ENCODE results near the gene CLIC5. TPM values are rescaled to one million over a fixed set of nuclear protein-coding genes. Genes with fewer than 3 reads are reported as not detected.

The CLIC5 gene
- 0.10 TPM for polyA plus RNA-seq (2013, experiment 1 of 2)
- polyA plus RNA-seq (2013, experiment 2 of 2): 0.25 TPM

GRCh38 chr6:46015119-46015968 lies at the start of gene CLIC5:
Gene CLIC5 (minus strand): TSS chr6:46015860. CDS start chr6:46015542, 318 bp downstream.
- Histone ChIP-seq H3K27me3 (ENCODE audit: insufficient read depth, low read length) (peaks cover 54% of the 10 kb centered on the region), H3K4me1 (ENCODE audit: insufficient read depth, low read length) (peaks cover 24% of the 10 kb centered on the region)

DNA sequence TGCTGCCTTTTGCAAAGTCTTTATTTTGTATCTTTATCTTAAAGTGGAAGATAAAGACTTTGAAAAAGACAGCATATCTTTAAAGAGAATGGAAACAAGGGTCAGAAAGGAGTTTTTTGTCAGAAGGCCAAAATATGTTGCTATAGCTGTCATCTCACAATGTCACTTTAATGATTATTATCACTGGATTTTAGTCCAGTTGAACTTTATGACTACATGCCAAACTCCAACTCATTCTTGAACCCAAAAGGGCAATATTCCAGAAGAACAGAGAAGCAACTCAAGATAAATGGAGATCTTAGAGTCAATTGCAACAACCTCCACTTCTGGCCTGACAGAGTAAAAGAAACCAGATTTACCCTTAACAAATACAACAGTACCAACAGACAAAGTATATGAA lies 47.3 kb upstream of the CLIC5 start:
- Histone ChIP-seq H3K27me3 (ENCODE audit: insufficient read depth, low read length) (no peaks in the 10 kb centered on the region), H3K36me3 (ENCODE audit: insufficient read depth, low read length) (no peaks in the 10 kb centered on the region), H3K9ac (ENCODE audit: low read depth, low read length) (no peak overlapping the region), H3K9me3 (ENCODE audit: insufficient read depth, low read depth, low read length) (no peaks in the 10 kb centered on the region), H3K27ac (ENCODE audit: low read depth, low read length) (no peak overlapping the region), H3K4me3 (ENCODE audit: low read length) (no peak overlapping the region), H3K4me1 (ENCODE audit: insufficient read depth, low read length) (no peaks in the 10 kb centered on the region)

More at GRCh38 chr6:46015119-46015968, at the start of gene CLIC5:
- Histone ChIP-seq H3K9me3 (ENCODE audit: insufficient read depth, low read depth, low read length) (no peaks in the 10 kb centered on the region), H3K36me3 (ENCODE audit: insufficient read depth, low read length) (no peaks in the 10 kb centered on the region), H3K9ac (ENCODE audit: low read depth, low read length) (0 out of 2 replicates have a peak within 1 kb of the TSS, but pooled peaks have one; percentile 3), H3K27ac (ENCODE audit: low read depth, low read length) (no peak within 1 kb of the TSS), H3K4me3 (ENCODE audit: low read length) (peak within 1 kb of the TSS; percentile 64)
- WGBS: under 1% methylated on average over 82 of the region's 82 CpGs

DNA sequence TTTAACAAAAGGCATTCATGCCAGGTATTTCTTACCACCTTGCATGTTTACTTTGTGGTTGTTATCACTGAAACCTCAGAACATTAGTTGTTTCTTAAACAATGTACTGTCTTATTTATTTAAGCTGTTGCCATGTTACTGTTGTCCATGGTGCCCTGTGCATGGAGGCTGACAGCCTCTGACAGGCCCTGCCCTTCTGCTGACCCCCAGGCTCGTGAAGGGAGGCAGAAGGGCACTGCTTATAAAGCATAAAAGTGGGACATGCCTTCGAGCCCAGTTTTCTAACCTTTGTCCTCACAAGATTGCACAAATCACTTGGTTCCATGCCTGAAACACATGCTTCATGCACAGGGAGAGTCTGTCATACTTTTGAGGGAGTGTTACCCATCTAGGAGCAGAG lies 46.7 kb upstream of the CLIC5 start:
- no peaks in the 10 kb centered on the region for H3K27me3 ChIP-seq (ENCODE audit: insufficient read depth, low read length)
- H3K9ac ChIP-seq (ENCODE audit: low read depth, low read length): no peak overlapping the region
- H3K27ac ChIP-seq (ENCODE audit: low read depth, low read length): no peak overlapping the region
- 90% methylated on average over 2 of the region's 2 CpGs for WGBS
- H3K4me1 ChIP-seq (ENCODE audit: insufficient read depth, low read length): no peaks in the 10 kb centered on the region
- no peaks in the 10 kb centered on the region for H3K36me3 ChIP-seq (ENCODE audit: insufficient read depth, low read length)
- 0 out of 2 replicates have a peak, but pooled peaks cover 3% of the 10 kb centered on the region for H3K9me3 ChIP-seq (ENCODE audit: insufficient read depth, low read depth, low read length)
- no peak overlapping the region for H3K4me3 ChIP-seq (ENCODE audit: low read length)

- H3K36me3 ChIP-seq (ENCODE audit: insufficient read depth, low read length): no peaks in the 10 kb centered on the region
- no peak overlapping the region for H3K9ac ChIP-seq (ENCODE audit: low read depth, low read length)
- 0 out of 2 replicates have a peak, but pooled peaks cover 4% of the 10 kb centered on the region for H3K9me3 ChIP-seq (ENCODE audit: insufficient read depth, low read depth, low read length)
- H3K27ac ChIP-seq (ENCODE audit: low read depth, low read length): no peak overlapping the region
- H3K4me3 ChIP-seq (ENCODE audit: low read length): no peak overlapping the region
- no peaks in the 10 kb centered on the region for H3K4me1 ChIP-seq (ENCODE audit: insufficient read depth, low read length)
- WGBS: 100% methylated on average over 1 of the region's 1 CpG
- no peaks in the 10 kb centered on the region for H3K27me3 ChIP-seq (ENCODE audit: insufficient read depth, low read length)
Measured at GRCh38 chr6:46061497-46061896, 45.8 kb upstream of the CLIC5 start.

DNA sequence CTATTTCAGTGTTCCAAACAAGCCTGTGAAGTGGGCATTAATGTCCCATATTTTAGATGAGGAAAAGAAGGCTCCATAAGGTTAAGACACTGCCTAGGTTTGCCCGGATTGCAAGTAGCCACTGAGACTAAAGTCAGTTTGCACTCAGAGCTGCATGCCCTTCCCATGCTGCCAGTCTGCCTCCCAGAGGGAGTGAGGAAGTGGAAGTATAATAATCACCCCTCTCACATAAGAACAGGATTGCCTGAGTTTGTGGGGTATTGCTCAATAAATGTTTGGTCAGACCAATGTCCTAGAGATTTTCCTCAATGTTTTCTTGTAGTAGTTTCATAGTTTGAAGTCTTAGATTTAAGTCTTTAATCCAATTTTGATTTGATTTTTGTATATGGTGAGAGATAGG lies 43.9 kb upstream of the CLIC5 start:
- H3K27me3 ChIP-seq (ENCODE audit: insufficient read depth, low read length): no peaks in the 10 kb centered on the region
- no peak overlapping the region for H3K9ac ChIP-seq (ENCODE audit: low read depth, low read length)
- 93% methylated on average over 1 of the region's 1 CpG for WGBS
- no peak overlapping the region for H3K27ac ChIP-seq (ENCODE audit: low read depth, low read length)
- H3K4me3 ChIP-seq (ENCODE audit: low read length): no peak overlapping the region
- 0 out of 2 replicates have a peak, but pooled peaks cover 6% of the 10 kb centered on the region for H3K9me3 ChIP-seq (ENCODE audit: insufficient read depth, low read depth, low read length)
- no peaks in the 10 kb centered on the region for H3K36me3 ChIP-seq (ENCODE audit: insufficient read depth, low read length)
- no peaks in the 10 kb centered on the region for H3K4me1 ChIP-seq (ENCODE audit: insufficient read depth, low read length)

GRCh38 chr6:46058951-46059350 lies 43.3 kb upstream of the CLIC5 start:
- Histone ChIP-seq H3K4me3 (ENCODE audit: low read length) (no peak overlapping the region), H3K9me3 (ENCODE audit: insufficient read depth, low read depth, low read length) (0 out of 2 replicates have a peak, but pooled peaks cover 6% of the 10 kb centered on the region), H3K27ac (ENCODE audit: low read depth, low read length) (no peak overlapping the region), H3K36me3 (ENCODE audit: insufficient read depth, low read length) (no peaks in the 10 kb centered on the region), H3K27me3 (ENCODE audit: insufficient read depth, low read length) (no peaks in the 10 kb centered on the region), H3K9ac (ENCODE audit: low read depth, low read length) (no peak overlapping the region), H3K4me1 (ENCODE audit: insufficient read depth, low read length) (no peaks in the 10 kb centered on the region)
- WGBS: no CpG with 5 or more reads among the region's 1 CpG

GRCh38 chr6:46057792-46058191 lies 42.1 kb upstream of the CLIC5 start:
- Histone ChIP-seq H3K9ac (ENCODE audit: low read depth, low read length) (no peak overlapping the region), H3K36me3 (ENCODE audit: insufficient read depth, low read length) (no peaks in the 10 kb centered on the region), H3K27ac (ENCODE audit: low read depth, low read length) (no peak overlapping the region), H3K9me3 (ENCODE audit: insufficient read depth, low read depth, low read length) (0 out of 2 replicates have a peak, but pooled peaks cover 6% of the 10 kb centered on the region), H3K4me1 (ENCODE audit: insufficient read depth, low read length) (no peaks in the 10 kb centered on the region), H3K27me3 (ENCODE audit: insufficient read depth, low read length) (no peaks in the 10 kb centered on the region), H3K4me3 (ENCODE audit: low read length) (no peak overlapping the region)

DNA sequence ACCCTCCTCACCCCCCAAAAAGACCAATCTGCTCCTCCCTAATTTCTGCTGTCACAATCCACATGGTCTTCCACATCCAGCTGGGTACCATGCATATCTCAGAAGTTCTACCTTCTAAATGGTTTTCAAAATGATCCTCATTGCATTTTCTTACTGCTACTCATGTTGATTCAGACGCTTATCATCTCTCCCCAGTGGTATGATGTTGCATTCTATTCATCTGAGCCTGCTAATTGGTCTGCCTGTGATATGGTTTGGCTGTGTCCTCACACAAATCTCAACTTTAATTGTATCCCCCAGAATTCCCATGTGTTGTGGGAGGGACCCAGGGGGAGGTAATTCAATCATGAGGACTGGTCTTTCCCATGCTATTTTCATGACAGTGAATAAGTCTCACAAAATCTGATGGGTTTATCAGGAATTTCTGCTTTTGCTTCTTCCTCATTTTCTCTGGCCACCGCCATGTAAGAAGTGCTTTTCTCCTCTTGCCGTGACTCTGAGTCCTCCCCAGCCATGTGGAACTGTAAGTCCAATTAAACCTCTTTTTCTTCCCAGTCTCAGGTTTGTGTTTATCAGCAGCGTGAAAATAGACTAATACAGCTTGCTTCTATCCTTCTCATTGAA lies 41.4 kb upstream of the CLIC5 start:
- H3K9me3 ChIP-seq (ENCODE audit: insufficient read depth, low read depth, low read length): 0 out of 2 replicates have a peak, but pooled peaks cover 6% of the 10 kb centered on the region
- WGBS: 97% methylated on average over 4 of the region's 4 CpGs
- H3K36me3 ChIP-seq (ENCODE audit: insufficient read depth, low read length): no peaks in the 10 kb centered on the region
- no peak overlapping the region for H3K27ac ChIP-seq (ENCODE audit: low read depth, low read length)
- H3K4me3 ChIP-seq (ENCODE audit: low read length): no peak overlapping the region
- no peaks in the 10 kb centered on the region for H3K27me3 ChIP-seq (ENCODE audit: insufficient read depth, low read length)
- no peak overlapping the region for H3K9ac ChIP-seq (ENCODE audit: low read depth, low read length)
- H3K4me1 ChIP-seq (ENCODE audit: insufficient read depth, low read length): 0 out of 2 replicates have a peak, but pooled peaks cover 4% of the 10 kb centered on the region

- Histone ChIP-seq H3K9me3 (ENCODE audit: insufficient read depth, low read depth, low read length) (0 out of 2 replicates have a peak, but pooled peaks cover 6% of the 10 kb centered on the region), H3K36me3 (ENCODE audit: insufficient read depth, low read length) (no peaks in the 10 kb centered on the region), H3K4me3 (ENCODE audit: low read length) (no peak overlapping the region), H3K27me3 (ENCODE audit: insufficient read depth, low read length) (no peaks in the 10 kb centered on the region), H3K27ac (ENCODE audit: low read depth, low read length) (no peak overlapping the region), H3K9ac (ENCODE audit: low read depth, low read length) (no peak overlapping the region), H3K4me1 (ENCODE audit: insufficient read depth, low read length) (0 out of 2 replicates have a peak, but pooled peaks cover 4% of the 10 kb centered on the region)
- WGBS: 94% methylated on average over 5 of the region's 5 CpGs
Measured at GRCh38 chr6:46054516-46054915, 38.9 kb upstream of the CLIC5 start.

DNA sequence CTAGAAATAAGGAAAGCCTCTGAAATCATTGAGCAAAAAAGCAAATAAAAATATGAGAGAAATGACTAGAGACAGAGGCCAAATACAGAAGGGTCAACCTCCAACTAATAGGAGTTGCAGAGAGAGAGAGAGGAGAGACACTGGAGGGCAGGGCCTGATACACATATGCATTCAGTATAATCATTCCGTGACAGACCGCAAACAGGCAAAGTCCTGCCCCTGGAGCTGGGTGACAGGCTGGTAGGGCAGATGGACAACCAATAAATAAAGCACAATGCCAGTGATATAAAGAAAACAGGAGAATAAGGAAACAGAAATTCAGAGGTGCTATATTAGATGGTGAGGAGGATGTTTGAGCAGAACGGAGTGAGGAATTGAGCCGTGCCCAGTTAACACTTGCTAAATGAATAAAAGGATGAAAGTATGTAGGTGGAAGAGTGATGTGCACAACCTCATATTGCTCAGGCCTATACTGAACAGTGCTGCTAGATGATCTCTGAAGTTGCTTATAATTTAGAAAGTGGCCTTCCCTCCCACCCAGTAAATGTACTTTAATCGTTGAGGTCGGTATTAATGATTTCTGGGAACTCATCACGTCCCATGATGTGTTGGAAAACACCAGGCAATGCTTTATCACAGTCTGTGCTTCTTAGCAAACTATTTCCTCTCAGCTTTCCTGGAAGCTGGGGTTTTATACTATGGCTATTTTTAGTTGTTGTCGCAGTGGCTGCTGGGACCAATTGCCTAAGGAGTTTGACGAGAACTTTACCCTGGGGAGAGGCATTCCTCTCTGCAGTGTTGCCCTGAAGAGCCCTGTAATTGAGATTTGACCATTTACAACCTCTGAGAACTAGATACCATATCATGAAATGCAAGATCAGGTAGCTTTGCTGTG lies 37.6 kb upstream of the CLIC5 start:
- Histone ChIP-seq H3K27ac (ENCODE audit: low read depth, low read length) (no peak overlapping the region), H3K27me3 (ENCODE audit: insufficient read depth, low read length) (no peaks in the 10 kb centered on the region), H3K4me1 (ENCODE audit: insufficient read depth, low read length) (peaks cover 14% of the 10 kb centered on the region), H3K9me3 (ENCODE audit: insufficient read depth, low read depth, low read length) (0 out of 2 replicates have a peak, but pooled peaks cover 6% of the 10 kb centered on the region), H3K36me3 (ENCODE audit: insufficient read depth, low read length) (no peaks in the 10 kb centered on the region), H3K4me3 (ENCODE audit: low read length) (no peak overlapping the region), H3K9ac (ENCODE audit: low read depth, low read length) (no peak overlapping the region)
- WGBS: 96% methylated on average over 9 of the region's 9 CpGs
